GM12878 (cell line): Measurements from ENCODE around the gene PRDM16. TPM values are rescaled to one million over a fixed set of nuclear protein-coding genes. Genes with fewer than 3 reads are reported as not detected.

Source experiments
- ATAC-seq: fragments of 200-7000 bp; cut with Tn5 transposase; 3 replicates; pipeline ENCODE4 v1.9.1; 2020; ENCODE audit warnings: mild to moderate bottlenecking, moderate library complexity
- BruUV-seq: library from RNA; stranded (reverse); fragments of 400-500 nt; replicated peaks from 2 replicates; lab custom pipeline; 2021; lab: Mats Ljungman, UMichigan
- CTCF ChIA-PET: fragments of 300-600 bp; sonication (Branson Sonifier 250); formaldehyde crosslinking; extraction: SDS; loops from one replicate; lab custom pipeline; 2021; ENCODE audit warnings: inconsistent platforms; lab: Yijun Ruan, JAX
- POLR2A ChIA-PET: fragments of 350-600 bp; formaldehyde crosslinking; extraction: SDS; loops from one replicate; lab custom pipeline; 2021; ENCODE audit warnings: inconsistent platforms; lab: Charles Lee
- RAD21 ChIA-PET: fragments of 300-600 bp; sonication (Branson Sonifier 250); formaldehyde crosslinking; loops from one replicate; lab custom pipeline; 2023; ENCODE audit warnings: antibody characterized with exemption; ENCODE audit not compliant: unreplicated experiment; lab: Charles Lee
- SMC1A ChIA-PET: fragments of 300-600 bp; sonication (Branson Sonifier 250); formaldehyde crosslinking; loops from one replicate; lab custom pipeline; 2023; ENCODE audit not compliant: unreplicated experiment, uncharacterized antibody; lab: Charles Lee
- DNase-seq: peaks from one replicate; pipeline ENCODE4 v3.0.0-alpha.2; 2011; ENCODE audit warnings: low read depth, low spot score
- FAIRE-seq: peaks from 3 replicates; lab custom pipeline; 2011; peaks lifted over from hg19 to GRCh38; lab: Jason Lieb, UNC
- H2AFZ ChIP-seq: 2 replicates; pipeline ENCODE4 v1.6.0; 2011; ENCODE audit warnings: low read depth, low read length, control low read depth; ENCODE audit not compliant: control insufficient read depth
- H3K27ac ChIP-seq: 2 replicates; pipeline ENCODE4 v1.5.1; 2011; ENCODE audit warnings: control low read depth; ENCODE audit not compliant: control insufficient read depth, insufficient read depth
- H3K27me3 ChIP-seq, 2 experiments: replicated peaks in 1 of 2; 2 replicates each; pipeline versions ENCODE4 v1.6.0 to v1.6.1; 2011; ENCODE audit warnings: low read length in 1 of 2; ENCODE audit not compliant: control insufficient read depth in 2 of 2, insufficient read depth in 2 of 2
- H3K36me3 ChIP-seq, 2 experiments: 2 replicates each; pipeline ENCODE4 v1.5.1; 2011; ENCODE audit warnings: low read length in 1 of 2; ENCODE audit not compliant: control insufficient read depth in 2 of 2, insufficient read depth in 2 of 2
- H3K4me1 ChIP-seq: 2 replicates; pipeline ENCODE4 v1.6.1; 2011; ENCODE audit warnings: mild to moderate bottlenecking, low read length, moderate library complexity, mixed read lengths; ENCODE audit not compliant: control insufficient read depth, insufficient read depth
- H3K4me2 ChIP-seq: 2 replicates; pipeline ENCODE4 v1.6.0; 2011; ENCODE audit warnings: control low read depth; ENCODE audit not compliant: control insufficient read depth, insufficient read depth
- H3K4me3 ChIP-seq: fragments of 200-600 bp; sonication (generic); 2 replicates; pipeline ENCODE4 v1.5.1; 2016
- H3K79me2 ChIP-seq: 2 replicates; pipeline ENCODE4 v1.6.0; 2011; ENCODE audit warnings: low read length; ENCODE audit not compliant: control insufficient read depth, insufficient read depth
- H3K9ac ChIP-seq: 2 replicates; pipeline ENCODE4 v1.8.0; 2011; ENCODE audit warnings: low read length, control low read depth, mixed read lengths; ENCODE audit not compliant: control insufficient read depth, insufficient read depth
- H3K9me3 ChIP-seq: replicated peaks from 3 replicates; pipeline ENCODE4 v1.5.1; 2011; ENCODE audit warnings: mild to moderate bottlenecking, low read length; ENCODE audit not compliant: control insufficient read depth, insufficient read depth
- H4K20me1 ChIP-seq: 2 replicates; pipeline ENCODE4 v1.6.0; 2011; ENCODE audit not compliant: control insufficient read depth, insufficient read depth
- IKZF2 ChIP-seq, 2 experiments: fragments of 450-650 bp; IDR thresholded peaks; 2 replicates each; pipeline ENCODE4 v1.6.1; 2017; ENCODE audit warnings: mild to moderate bottlenecking in 2 of 2, moderate library complexity in 2 of 2
- POLR2AphosphoS5 ChIP-seq: IDR thresholded peaks from 2 replicates; pipeline ENCODE4 v1.6.1; 2011; ENCODE audit warnings: mild to moderate bottlenecking, low read length, inconsistent platforms
- POU2F2 ChIP-seq: IDR thresholded peaks from 3 replicates; pipeline ENCODE4 v1.6.1; 2011; ENCODE audit warnings: low read depth, mild to moderate bottlenecking, low read length, borderline replicate concordance
- SIN3A ChIP-seq: IDR thresholded peaks from 2 replicates; pipeline ENCODE4 v1.6.1; 2012; ENCODE audit warnings: low read depth, low read length, improper control_type of control experiment
- SUZ12 ChIP-seq: fragments of 200-600 bp; sonication (generic); IDR thresholded peaks from one replicate; pipeline ENCODE4 v1.6.1; 2018; ENCODE audit warnings: antibody characterized with exemption, mild to moderate bottlenecking; ENCODE audit not compliant: unreplicated experiment
- TAF1 ChIP-seq: IDR thresholded peaks from 2 replicates; pipeline ENCODE4 v1.6.1; 2011; ENCODE audit warnings: mild to moderate bottlenecking, low read depth, low read length, borderline replicate concordance
- WGBS: methylation state at CpG from one replicate; pipeline ENCODE4 v1.1.6; 2016; ENCODE audit warnings: low lambda C conversion rate; ENCODE audit not compliant: insufficient replicate concordance, insufficient coverage; ENCODE audit errors: missing lambda C conversion rate; 5-methylcytosine and 5-hydroxymethylcytosine counted together
- in situ Hi-C: fragments of 300-500 bp; cut with MboI; formaldehyde crosslinking; loops from 9 replicates; pipeline ENCODE4 v1.14.3; 2018; ENCODE audit warnings: mixed read lengths
- intact Hi-C: fragments of 100-400 bp; cut with micrococcal nuclease; formaldehyde crosslinking; loops from one replicate; pipeline ENCODE4 v1.14.2; 2022; ENCODE audit not compliant: unreplicated experiment
- polyA plus RNA-seq, 11 experiments: library from polyadenylated mRNA; depleted of rRNA in 4 of 11; unstranded in 6 of 11; stranded (reverse) in 5 of 11; fragments of >200 nt; fragmentation: Nextera tagmentation in 4 of 11; fragmentation: Illumina TruSeq in 1 of 11; extraction: Ambion mirVana in 4 of 11; extraction: Trizol in 1 of 11; gene quantifications; 1 replicate in 1 of 11; 2 replicates in 10 of 11; pipeline versions ENCODE4 v1.2.1 to v1.2.3, GENCODE V29; 2011 to 2016; ENCODE audit warnings: inconsistent platforms in 2 of 11, missing spikeins in 2 of 11, low read depth in 1 of 11
- total RNA-seq, 4 experiments: library from RNA; depleted of rRNA in 3 of 4; stranded (reverse); fragments of >200 nt in 3 of 4; fragmentation: Illumina TruSeq in 1 of 4; extraction: Trizol in 1 of 4; gene quantifications; 2 replicates each; pipeline versions ENCODE4 v1.2.1 to v1.2.3, GENCODE V29; 2013 to 2021
- TF ChIP-seq, protein P1 (sequence below): IDR thresholded peaks from 2 replicates; pipeline ENCODE4 v1.6.1; 2012; ENCODE audit warnings: low read depth, low read length, improper control_type of control experiment

PRDM16 gene
- total and polyA plus RNA-seq, 10 of the 15 experiments (the other 5 are each of a cell fraction or from before 2014, with no cell fraction given), result 0.03 TPM; not detected in 9

DNA sequence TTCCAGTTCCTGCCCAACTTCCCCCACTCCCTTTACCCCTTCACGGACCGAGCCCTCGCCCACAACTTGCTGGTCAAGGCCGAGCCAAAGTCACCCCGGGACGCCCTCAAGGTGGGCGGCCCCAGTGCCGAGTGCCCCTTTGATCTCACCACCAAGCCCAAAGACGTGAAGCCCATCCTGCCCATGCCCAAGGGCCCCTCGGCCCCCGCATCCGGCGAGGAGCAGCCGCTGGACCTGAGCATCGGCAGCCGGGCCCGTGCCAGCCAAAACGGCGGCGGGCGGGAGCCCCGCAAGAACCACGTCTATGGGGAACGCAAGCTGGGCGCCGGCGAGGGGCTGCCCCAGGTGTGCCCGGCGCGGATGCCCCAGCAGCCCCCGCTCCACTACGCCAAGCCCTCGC lies 343.4 kb downstream of the PRDM16 start (continued):
- TF ChIP-seq SUZ12, result no peak
- TF ChIP-seq, protein P1, sequence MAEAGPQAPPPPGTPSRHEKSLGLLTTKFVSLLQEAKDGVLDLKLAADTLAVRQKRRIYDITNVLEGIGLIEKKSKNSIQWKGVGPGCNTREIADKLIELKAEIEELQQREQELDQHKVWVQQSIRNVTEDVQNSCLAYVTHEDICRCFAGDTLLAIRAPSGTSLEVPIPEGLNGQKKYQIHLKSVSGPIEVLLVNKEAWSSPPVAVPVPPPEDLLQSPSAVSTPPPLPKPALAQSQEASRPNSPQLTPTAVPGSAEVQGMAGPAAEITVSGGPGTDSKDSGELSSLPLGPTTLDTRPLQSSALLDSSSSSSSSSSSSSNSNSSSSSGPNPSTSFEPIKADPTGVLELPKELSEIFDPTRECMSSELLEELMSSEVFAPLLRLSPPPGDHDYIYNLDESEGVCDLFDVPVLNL, result no peak

DNA sequence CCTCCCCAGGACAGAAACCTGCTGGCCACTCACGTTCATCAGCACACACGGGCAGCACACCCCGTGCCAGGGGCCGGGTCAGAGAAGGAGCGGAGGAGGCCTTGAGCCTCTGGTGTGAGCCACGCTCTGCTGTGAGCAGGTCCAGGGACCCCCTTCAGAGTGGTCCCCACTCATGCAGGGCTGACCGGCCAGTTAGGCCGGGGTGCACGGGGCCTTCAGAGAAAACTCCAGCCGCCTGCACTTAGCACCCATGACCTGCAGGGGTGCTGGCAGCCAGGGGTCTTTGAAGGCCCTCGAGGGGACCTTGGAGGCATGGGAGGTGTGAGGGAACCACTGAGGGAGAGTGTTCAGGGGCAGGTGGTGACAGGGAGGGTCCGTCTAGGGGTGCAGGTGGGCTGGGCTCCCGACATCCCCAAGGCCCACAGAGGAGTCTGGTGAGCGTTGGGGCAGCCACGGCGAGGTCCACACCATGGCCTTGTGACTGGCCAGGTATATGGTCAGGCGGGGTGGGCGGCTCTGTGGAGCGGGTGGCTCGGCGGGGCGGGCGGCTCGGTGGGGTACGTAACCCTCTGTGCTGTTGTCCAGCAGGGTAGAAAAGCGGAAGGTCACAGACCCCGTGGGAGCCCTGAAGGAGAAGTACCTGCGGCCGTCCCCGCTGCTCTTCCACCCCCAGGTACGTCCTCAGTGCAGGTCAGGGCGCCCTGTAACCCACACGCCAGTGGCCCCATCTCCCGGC lies 345.1 kb downstream of the PRDM16 start:
- H3K9ac ChIP-seq, result no peak overlapping the region
- ATAC-seq, result no peak
- SMC1A ChIA-PET, result no interaction called here
- RAD21 ChIA-PET, result no interaction called here
- H4K20me1 ChIP-seq, result no peaks in the 10 kb centered on the region
- POLR2A ChIA-PET, result no interaction called here
- CTCF ChIA-PET, result no interaction called here
- BruUV-seq, result no TSS peak
- no peak overlapping the region for H3K27ac ChIP-seq
- H3K4me2 ChIP-seq, result no peak overlapping the region
- no peak for DNase-seq
- 51% methylated on average over 20 of the region's 34 CpGs for WGBS
- peaks cover 3% of the 10 kb centered on the region; the same call in 1 of the 3 replicates for H3K9me3 ChIP-seq
- TF ChIP-seq IKZF2 (IDR thresholded peaks at IDR 0.05) (no peak), TAF1 (no peak), POU2F2 (no peak), SIN3A (no peak), POLR2AphosphoS5 (no peak)
- TF ChIP-seq, all 136 proteins: peak for 0
- no peak for FAIRE-seq
- intact Hi-C loops (no loop called here), in situ Hi-C loops (no loop called here)
- no peaks in the 10 kb centered on the region for H3K4me1 ChIP-seq
- no peaks in the 10 kb centered on the region for H3K79me2 ChIP-seq
- H2AFZ ChIP-seq, result no peak overlapping the region
- H3K27me3 ChIP-seq, result no peaks in the 10 kb centered on the region
- no peaks in the 10 kb centered on the region for H3K36me3 ChIP-seq
- no peak overlapping the region for H3K4me3 ChIP-seq
